SK-N-SH (cell line): Measurements from ENCODE around the gene MICALL1.

Experiments
- CTCF ChIP-seq: fragments of 200-600 bp; sonication (generic); IDR thresholded peaks from 2 replicates; pipeline ENCODE4 v1.6.1; 2017; ENCODE audit warnings: antibody characterized with exemption, mild to moderate bottlenecking, moderate library complexity
- PBX3 ChIP-seq: IDR thresholded peaks from 2 replicates; pipeline ENCODE4; 2012

GRCh38 chr22:37942133-37942532 lies 36.0 kb downstream of the MICALL1 start:
- TF ChIP-seq CTCF (no peak), PBX3 (no peak)
